ENCODE data around the gene ZBTB17. TPM values are rescaled to one million over a fixed set of nuclear protein-coding genes. Genes with fewer than 3 reads are reported as not detected.

The ZBTB17 gene
- total RNA-seq, 1 experiment from 2014 or later: 32.0 TPM

GRCh38 chr1:15993666-15994065, 17.8 kb upstream of the ZBTB17 start:
- H3K4me1 Mint-ChIP-seq: no peaks in the 10 kb centered on the region
- POLR2A ChIA-PET: no interaction called here
- H3K27me3 Mint-ChIP-seq (ENCODE audit: low read depth): peaks cover 2% of the 10 kb centered on the region; the same call in 1 of the 2 replicates
- H3K9me3 Mint-ChIP-seq: no peaks in the 10 kb centered on the region
- no peak overlapping the region for H3K27ac Mint-ChIP-seq
- TF ChIP-seq JUN (CRISPR knock-in tag; IDR thresholded peaks at IDR 0.05): no peak
- TF ChIP-seq FOXJ3 (CRISPR knock-in tag; IDR thresholded peaks at IDR 0.05; ENCODE audit: borderline replicate concordance): no peak
- TF ChIP-seq NR1H2 (CRISPR knock-in tag; IDR thresholded peaks at IDR 0.05): no peak
- no peak for TF ChIP-seq CTCF (IDR thresholded peaks at IDR 0.05)
- TF ChIP-seq RORB (CRISPR knock-in tag; IDR thresholded peaks at IDR 0.05): no peak
- no peak for TF ChIP-seq SOX15 (CRISPR knock-in tag; IDR thresholded peaks at IDR 0.05)
- no peak for TF ChIP-seq GRHL2 (CRISPR knock-in tag; IDR thresholded peaks at IDR 0.05; ENCODE audit: insufficient replicate concordance, severe bottlenecking)
- TF ChIP-seq ATF6 (CRISPR knock-in tag; IDR thresholded peaks at IDR 0.05): no peak
- no peak for TF ChIP-seq AFF4 (CRISPR knock-in tag; IDR thresholded peaks at IDR 0.05; ENCODE audit: borderline replicate concordance)
- no peak for TF ChIP-seq KAT7 (CRISPR knock-in tag; IDR thresholded peaks at IDR 0.05; ENCODE audit: borderline replicate concordance)
- no peak for TF ChIP-seq CDX4 (CRISPR knock-in tag; IDR thresholded peaks at IDR 0.05; ENCODE audit: borderline replicate concordance)
- ATAC-seq (no peak), DNase-seq (ENCODE audit: low spot score) (no peak)
- H3K36me3 Mint-ChIP-seq: no peaks in the 10 kb centered on the region
- no peak overlapping the region for H3K4me3 Mint-ChIP-seq
- CTCF ChIA-PET: interaction anchor here (1.3 to 2.8 kb wide), 4 partner anchors 10 to 202 kb away, joined by 4 to 18 read pairs (median 6); partner anchors contain the start of gene SRARP

- no peaks in the 10 kb centered on the region for H3K9me3 Mint-ChIP-seq
- TF ChIP-seq ARID4B (CRISPR knock-in tag; IDR thresholded peaks at IDR 0.05; ENCODE audit: borderline replicate concordance): no peak
- no peaks in the 10 kb centered on the region for H3K4me1 Mint-ChIP-seq
- H3K36me3 Mint-ChIP-seq: no peaks in the 10 kb centered on the region
- CTCF ChIA-PET: interaction anchor here (2.8 kb wide), 1 partner anchor 201 kb away, joined by 18 read pairs; no protein-coding TSS in a partner anchor
- H3K27ac Mint-ChIP-seq: no peak overlapping the region
- H3K4me3 Mint-ChIP-seq: no peak overlapping the region
- H3K27me3 Mint-ChIP-seq (ENCODE audit: low read depth): no peaks in the 10 kb centered on the region
- POLR2A ChIA-PET: no interaction called here
- DNase-seq (ENCODE audit: low spot score) (no peak), ATAC-seq (no peak)
These were observed 16.9 kb upstream of the ZBTB17 start for GRCh38 chr1:15992582-15993500.

All from WTC11 (cell line).